ENCODE measurements around the gene PGBD2. TPM values are rescaled to one million over a fixed set of nuclear protein-coding genes. Genes with fewer than 3 reads are reported as not detected.
"Not testable (repeated sequence)": the region's sequence is repeated elsewhere in the genome, so short reads cannot be mapped to it uniquely, and the experiment has no call there.

The PGBD2 gene
- total RNA-seq, 2 donors from 2014 or later = 6.3 to 7.5 TPM

GRCh38 chr1:248886237-248886895 is 19.7 kb upstream of the PGBD2 start:
- WGBS, 2 donors = 36 to 41% methylated on average over 1 of the region's 1 CpG
- Histone ChIP-seq H3K36me3 (replicated peaks in 1 of 2; ENCODE audit: insufficient read depth in 1 of 2, low read depth in 2 of 2) (no peaks in the 10 kb centered on the region), H3K4me1 (no peaks in the 10 kb centered on the region), H3K9me3 (no peaks in the 10 kb centered on the region), H3K4me3 (no peak overlapping the region), H3K27ac (no peak overlapping the region), H3K27me3 (no peaks in the 10 kb centered on the region)
- ATAC-seq (no peak), DNase-seq (no peak)
- TF ChIP-seq POLR2A (IDR thresholded peaks at IDR 0.05) (no peak), CTCF (IDR thresholded peaks at IDR 0.05) (no peak)
- intact Hi-C loops (cut with DNase I) = no loop called here

- H3K27ac ChIP-seq; H3K9me3 ChIP-seq; H3K4me3 ChIP-seq; intact Hi-C loops (cut with DNase I); DNase-seq; H3K27me3 ChIP-seq; H3K36me3 ChIP-seq (replicated peaks in 1 of 2; ENCODE audit: insufficient read depth in 1 of 2, low read depth in 2 of 2); H3K4me1 ChIP-seq; ATAC-seq: not testable (repeated sequence)
- 76 to 91% methylated on average over 9 to 10 of the region's 10 CpGs for WGBS, 2 donors
Observed at GRCh38 chr1:248889914-248890243, 16.2 kb upstream of the PGBD2 start.

- no peak for DNase-seq
- no peaks in the 10 kb centered on the region for H3K27me3 ChIP-seq
- no peak overlapping the region for H3K4me3 ChIP-seq
- no peak overlapping the region for H3K27ac ChIP-seq
- H3K9me3 ChIP-seq = no peaks in the 10 kb centered on the region
- TF ChIP-seq CTCF (IDR thresholded peaks at IDR 0.05) (no peak), POLR2A (IDR thresholded peaks at IDR 0.05) (no peak)
- intact Hi-C loops (cut with DNase I) = no loop called here
- WGBS, 2 donors = 77 to 84% methylated on average over 9 of the region's 9 CpGs
- H3K36me3 ChIP-seq (replicated peaks in 1 of 2; ENCODE audit: insufficient read depth in 1 of 2, low read depth in 2 of 2) = no peaks in the 10 kb centered on the region
- no peak for ATAC-seq
- H3K4me1 ChIP-seq = no peaks in the 10 kb centered on the region
Observed at GRCh38 chr1:248890549-248891498, 15.2 kb upstream of the PGBD2 start.

GRCh38 chr1:248891758-248892157 is 14.3 kb upstream of the PGBD2 start:
- Histone ChIP-seq H3K27ac (no peak overlapping the region), H3K4me3 (no peak overlapping the region), H3K27me3 (no peaks in the 10 kb centered on the region), H3K36me3 (replicated peaks in 1 of 2; ENCODE audit: insufficient read depth in 1 of 2, low read depth in 2 of 2) (no peaks in the 10 kb centered on the region), H3K4me1 (no peaks in the 10 kb centered on the region), H3K9me3 (no peaks in the 10 kb centered on the region)
- ATAC-seq (no peak), DNase-seq (no peak)
- no peak for TF ChIP-seq POLR2A (IDR thresholded peaks at IDR 0.05)
- TF ChIP-seq CTCF (IDR thresholded peaks at IDR 0.05) = no peak
- 93% methylated on average over 2 of the region's 2 CpGs for WGBS, 2 donors
- intact Hi-C loops (cut with DNase I) = no loop called here

- DNase-seq = no peak
- no peak for ATAC-seq
- Histone ChIP-seq H3K27me3 (no peaks in the 10 kb centered on the region), H3K27ac (no peak overlapping the region), H3K36me3 (replicated peaks in 1 of 2; ENCODE audit: insufficient read depth in 1 of 2, low read depth in 2 of 2) (no peaks in the 10 kb centered on the region), H3K4me3 (no peak overlapping the region), H3K9me3 (no peaks in the 10 kb centered on the region), H3K4me1 (no peaks in the 10 kb centered on the region)
- intact Hi-C loops (cut with DNase I) = no loop called here
- 73 to 94% methylated on average over 1 of the region's 1 CpG for WGBS, 2 donors
- no peak for TF ChIP-seq CTCF (IDR thresholded peaks at IDR 0.05)
- TF ChIP-seq POLR2A (IDR thresholded peaks at IDR 0.05) = no peak
Observed at GRCh38 chr1:248892590-248892989, 13.4 kb upstream of the PGBD2 start.
